Activated CD8-positive, alpha-beta memory T cell treated with anti-CD3 and anti-CD28 coated beads, Interleukin-2, amount 10 ng/mL, durations not matched to agents 7 days and 5 days (primary cell): Measurements from ENCODE around the gene AUTS2. TPM values are rescaled to one million over a fixed set of nuclear protein-coding genes. Genes with fewer than 3 reads are reported as not detected.

Experiments
- ATAC-seq: fragments of 150-1000 bp; cut with Tn5 transposase; one replicate; pipeline ENCODE4 v1.10.0; 2021; ENCODE audit warnings: moderate library complexity
- CTCF ChIA-PET: fragments of 350-600 bp; sonication (Branson Sonifier 250); formaldehyde crosslinking; loops from one replicate; lab custom pipeline; 2021; ENCODE audit warnings: antibody characterized with exemption; lab: Charles Lee
- DNase-seq: peaks from one replicate; pipeline ENCODE4 v3.0.0-alpha.2; 2020
- H3K27ac Mint-ChIP-seq: one replicate; pipeline ENCODE4 v1.8.0; 2021; ENCODE audit warnings: mild to moderate bottlenecking, mixed read lengths
- H3K27me3 Mint-ChIP-seq: one replicate; pipeline ENCODE4 v1.8.0; 2021; ENCODE audit warnings: mixed read lengths
- H3K36me3 Mint-ChIP-seq: one replicate; pipeline ENCODE4 v1.8.0; 2021; ENCODE audit warnings: mild to moderate bottlenecking, mixed read lengths
- H3K4me1 Mint-ChIP-seq: one replicate; pipeline ENCODE4 v1.8.0; 2021; ENCODE audit warnings: mixed read lengths
- H3K4me3 Mint-ChIP-seq: one replicate; pipeline ENCODE4 v1.8.0; 2021; ENCODE audit warnings: mild to moderate bottlenecking, moderate library complexity, mixed read lengths
- H3K9me3 Mint-ChIP-seq: one replicate; pipeline ENCODE4 v1.8.0; 2022; ENCODE audit warnings: low read depth, mixed read lengths
- total RNA-seq, 2 experiments: library from RNA; stranded (reverse); gene quantifications; one replicate each; pipeline ENCODE4 v1.2.3, GENCODE V29; 2021

The AUTS2 gene
- total RNA-seq, 2 experiments from 2014 or later: 9.5 to 24.4 TPM

DNA sequence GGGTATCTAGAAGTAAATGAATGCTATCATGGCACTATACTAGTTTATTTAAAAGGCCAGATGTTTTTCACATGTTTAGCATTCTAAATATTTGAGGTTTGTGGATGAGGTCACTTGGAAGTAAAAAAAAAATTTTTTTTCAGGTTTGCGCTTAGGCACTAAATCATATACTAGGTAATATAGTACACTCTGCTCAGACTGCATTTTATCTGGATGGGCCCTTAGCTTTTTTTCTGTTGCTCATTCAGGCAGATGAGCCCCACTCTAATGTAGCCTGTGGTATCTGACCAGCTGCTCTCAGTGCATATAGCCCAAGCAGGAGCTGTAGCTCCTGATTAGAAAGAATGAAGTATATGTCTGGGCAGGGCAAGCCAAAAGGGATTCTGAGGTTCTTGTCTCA is 210.1 kb downstream of the AUTS2 start:
- peaks cover 4% of the 10 kb centered on the region for H3K27me3 Mint-ChIP-seq
- no peak overlapping the region for H3K4me3 Mint-ChIP-seq
- CTCF ChIA-PET: no interaction called here
- H3K27ac Mint-ChIP-seq: no peak overlapping the region
- H3K36me3 Mint-ChIP-seq: no peaks in the 10 kb centered on the region
- DNase-seq: no peak
- ATAC-seq: no peak
- peaks cover 11% of the 10 kb centered on the region for H3K4me1 Mint-ChIP-seq
- H3K9me3 Mint-ChIP-seq: peaks cover 2% of the 10 kb centered on the region

GRCh38 chr7:69811476-69812308 is 213.4 kb downstream of the AUTS2 start:
- CTCF ChIA-PET: no interaction called here

GRCh38 chr7:69812756-69813155 is 214.5 kb downstream of the AUTS2 start:
- no peak for DNase-seq
- Mint-ChIP-seq H3K27me3 (peaks cover 5% of the 10 kb centered on the region), H3K36me3 (no peaks in the 10 kb centered on the region), H3K27ac (no peak overlapping the region), H3K4me3 (no peak overlapping the region), H3K9me3 (peaks cover 2% of the 10 kb centered on the region), H3K4me1 (no peaks in the 10 kb centered on the region)
- CTCF ChIA-PET: no interaction called here
- ATAC-seq: no peak

More at GRCh38 chr7:69811476-69812308, 213.4 kb downstream of the AUTS2 start:
- no peak overlapping the region for H3K27ac Mint-ChIP-seq
- H3K27me3 Mint-ChIP-seq: peaks cover 7% of the 10 kb centered on the region
- no peaks in the 10 kb centered on the region for H3K4me1 Mint-ChIP-seq
- no peak for DNase-seq
- peaks cover 2% of the 10 kb centered on the region for H3K9me3 Mint-ChIP-seq
- H3K4me3 Mint-ChIP-seq: no peak overlapping the region
- ATAC-seq: no peak
- H3K36me3 Mint-ChIP-seq: no peaks in the 10 kb centered on the region

DNA sequence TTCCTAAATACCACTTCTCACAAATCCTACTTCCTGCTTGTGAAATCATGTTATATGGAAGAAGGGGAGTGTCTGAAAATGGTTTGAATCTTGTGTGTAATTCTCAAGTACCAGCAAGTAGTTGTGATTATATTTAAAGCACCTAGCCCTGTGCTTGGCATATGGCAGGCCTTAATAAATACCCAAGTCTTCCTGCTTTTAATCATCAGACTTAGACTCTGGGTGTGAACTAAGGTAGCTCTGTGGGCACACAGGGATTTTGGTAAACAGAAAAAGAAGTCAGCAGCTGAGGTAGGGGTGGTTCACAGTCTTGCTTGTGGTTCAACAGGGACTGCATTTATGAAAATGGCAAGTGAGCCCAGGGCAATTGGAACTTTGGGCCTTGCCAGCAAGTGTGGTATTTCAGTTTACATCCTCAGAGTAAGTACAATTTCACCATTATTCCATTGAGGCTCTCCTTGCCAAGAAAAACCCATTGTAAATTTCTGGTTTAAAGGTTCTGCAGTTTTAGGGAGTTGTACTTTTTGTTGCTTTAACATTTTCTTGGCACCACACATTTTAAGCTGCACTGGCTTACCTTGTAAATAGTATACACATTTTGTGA is 215.5 kb downstream of the AUTS2 start:
- H3K36me3 Mint-ChIP-seq: no peaks in the 10 kb centered on the region
- no peak for ATAC-seq
- H3K27me3 Mint-ChIP-seq: peaks cover 5% of the 10 kb centered on the region
- no peak for DNase-seq
- H3K4me3 Mint-ChIP-seq: no peak overlapping the region
- H3K4me1 Mint-ChIP-seq: no peaks in the 10 kb centered on the region
- H3K9me3 Mint-ChIP-seq: peaks cover 2% of the 10 kb centered on the region
- CTCF ChIA-PET: no interaction called here
- no peak overlapping the region for H3K27ac Mint-ChIP-seq

GRCh38 chr7:69814421-69814962 is 216.2 kb downstream of the AUTS2 start:
- Mint-ChIP-seq H3K27me3 (peaks cover 5% of the 10 kb centered on the region), H3K36me3 (no peaks in the 10 kb centered on the region), H3K9me3 (peaks cover 2% of the 10 kb centered on the region), H3K27ac (no peak overlapping the region), H3K4me3 (no peak overlapping the region), H3K4me1 (no peaks in the 10 kb centered on the region)
- DNase-seq: no peak
- ATAC-seq: no peak
- CTCF ChIA-PET: no interaction called here

GRCh38 chr7:69816501-69816900 is 218.2 kb downstream of the AUTS2 start:
- Mint-ChIP-seq H3K27me3 (peaks cover 4% of the 10 kb centered on the region), H3K9me3 (peaks cover 2% of the 10 kb centered on the region), H3K4me1 (no peaks in the 10 kb centered on the region), H3K36me3 (no peaks in the 10 kb centered on the region), H3K4me3 (no peak overlapping the region), H3K27ac (no peak overlapping the region)
- DNase-seq (no peak), ATAC-seq (no peak)
- CTCF ChIA-PET: interaction anchor here (1.0 kb wide), 1 partner anchor 9 kb away, joined by 3 read pairs; no protein-coding TSS in a partner anchor

DNA sequence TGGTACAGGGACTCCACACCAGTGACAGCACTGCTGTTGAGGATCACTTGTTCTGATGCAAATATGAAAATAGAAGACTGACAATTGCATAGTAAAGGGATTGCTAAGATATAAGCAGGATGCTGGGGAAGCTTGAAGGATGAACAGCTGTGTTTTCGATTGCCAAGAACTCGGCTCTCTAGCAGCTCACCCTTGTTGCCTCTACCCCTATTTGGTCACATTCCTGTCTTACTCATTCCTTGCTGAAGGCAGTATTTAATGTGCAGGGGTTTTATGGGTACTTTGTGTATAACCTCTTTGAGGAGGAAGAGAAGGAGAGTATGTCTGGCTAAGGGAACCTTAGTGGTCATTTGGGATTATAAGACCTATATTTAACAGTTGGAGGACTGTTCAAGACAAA is 218.8 kb downstream of the AUTS2 start:
- no peak overlapping the region for H3K27ac Mint-ChIP-seq
- no peak for DNase-seq
- H3K4me1 Mint-ChIP-seq: no peaks in the 10 kb centered on the region
- peaks cover 4% of the 10 kb centered on the region for H3K27me3 Mint-ChIP-seq
- H3K4me3 Mint-ChIP-seq: no peak overlapping the region
- no peaks in the 10 kb centered on the region for H3K36me3 Mint-ChIP-seq
- ATAC-seq: no peak
- CTCF ChIA-PET: no interaction called here
- peaks cover 2% of the 10 kb centered on the region for H3K9me3 Mint-ChIP-seq

DNA sequence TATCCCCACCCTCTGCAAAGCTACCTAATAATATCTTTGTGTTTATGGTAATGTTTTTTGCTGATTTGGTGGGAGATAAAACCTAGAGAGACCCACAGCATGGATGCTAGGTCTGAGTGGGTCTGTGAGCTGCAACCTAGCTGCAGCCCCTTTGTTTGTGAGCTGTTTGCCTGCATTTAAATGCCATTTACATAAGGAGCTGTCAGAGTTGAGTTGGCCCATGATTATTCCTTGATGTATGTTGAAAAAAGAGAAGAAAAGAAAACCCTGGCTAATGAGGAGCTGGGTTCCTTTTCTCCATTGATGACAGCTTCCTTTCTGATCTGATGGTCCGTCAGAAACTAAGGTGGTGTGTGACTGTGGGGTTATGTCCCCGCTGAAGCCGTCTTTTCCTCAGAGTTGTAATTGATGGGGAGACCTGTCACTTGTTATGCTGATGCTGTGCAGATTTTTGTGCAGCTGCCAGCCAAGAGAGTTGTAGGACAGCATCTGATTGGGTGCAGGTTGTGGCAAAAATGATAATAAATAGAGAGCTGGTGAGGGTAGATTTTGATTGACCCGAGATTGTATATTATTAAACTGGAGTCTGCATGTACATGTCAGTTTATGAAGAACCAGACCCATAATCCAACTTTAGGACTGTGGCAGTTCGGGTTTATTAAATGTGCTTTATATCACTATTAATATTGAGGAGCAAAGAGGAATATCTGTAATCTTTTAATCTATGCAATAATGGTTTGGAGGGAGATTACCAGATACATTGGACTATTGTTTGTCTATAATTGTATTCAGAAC is 219.8 kb downstream of the AUTS2 start:
- DNase-seq: no peak
- CTCF ChIA-PET: no interaction called here
- no peak for ATAC-seq
- Mint-ChIP-seq H3K27ac (no peak overlapping the region), H3K4me1 (no peaks in the 10 kb centered on the region), H3K36me3 (no peaks in the 10 kb centered on the region), H3K27me3 (peaks cover 5% of the 10 kb centered on the region), H3K4me3 (no peak overlapping the region), H3K9me3 (peaks cover 2% of the 10 kb centered on the region)

GRCh38 chr7:69818636-69819332 is 220.5 kb downstream of the AUTS2 start:
- no peaks in the 10 kb centered on the region for H3K36me3 Mint-ChIP-seq
- no peak for ATAC-seq
- peaks cover 8% of the 10 kb centered on the region for H3K27me3 Mint-ChIP-seq
- peaks cover 2% of the 10 kb centered on the region for H3K9me3 Mint-ChIP-seq
- H3K27ac Mint-ChIP-seq: no peak overlapping the region
- DNase-seq: no peak
- H3K4me1 Mint-ChIP-seq: no peaks in the 10 kb centered on the region
- no peak overlapping the region for H3K4me3 Mint-ChIP-seq
- CTCF ChIA-PET: no interaction called here

- DNase-seq (no peak), ATAC-seq (no peak)
- no peaks in the 10 kb centered on the region for H3K4me1 Mint-ChIP-seq
- peaks cover 2% of the 10 kb centered on the region for H3K9me3 Mint-ChIP-seq
- CTCF ChIA-PET: no interaction called here
- H3K27me3 Mint-ChIP-seq: peaks cover 6% of the 10 kb centered on the region
- H3K36me3 Mint-ChIP-seq: no peaks in the 10 kb centered on the region
- H3K27ac Mint-ChIP-seq: no peak overlapping the region
- no peak overlapping the region for H3K4me3 Mint-ChIP-seq
These were observed 221.0 kb downstream of the AUTS2 start for GRCh38 chr7:69819333-69819705.

- DNase-seq (no peak), ATAC-seq (no peak)
- Mint-ChIP-seq H3K27ac (no peak overlapping the region), H3K36me3 (no peaks in the 10 kb centered on the region), H3K9me3 (peaks cover 2% of the 10 kb centered on the region), H3K4me3 (no peak overlapping the region), H3K27me3 (peaks cover 6% of the 10 kb centered on the region), H3K4me1 (peaks cover 5% of the 10 kb centered on the region)
- CTCF ChIA-PET: no interaction called here
These were observed 222.4 kb downstream of the AUTS2 start for GRCh38 chr7:69820479-69821192.

GRCh38 chr7:69822386-69822785 is 224.1 kb downstream of the AUTS2 start:
- Mint-ChIP-seq H3K9me3 (peaks cover 2% of the 10 kb centered on the region), H3K27me3 (peaks cover 11% of the 10 kb centered on the region), H3K27ac (no peak overlapping the region), H3K4me3 (no peak overlapping the region), H3K36me3 (no peaks in the 10 kb centered on the region), H3K4me1 (peaks cover 5% of the 10 kb centered on the region)
- DNase-seq (no peak), ATAC-seq (no peak)
- CTCF ChIA-PET: no interaction called here
